ENCODE measurements around the gene ZNF594. TPM values are rescaled to one million over a fixed set of nuclear protein-coding genes. Genes with fewer than 3 reads are reported as not detected.

Gene ZNF594
- total and polyA plus RNA-seq, 10 of the 15 experiments (the other 5 are each of a cell fraction or from before 2014, with no cell fraction given), result 0.98 to 14.3 (median 11.1) TPM

DNA sequence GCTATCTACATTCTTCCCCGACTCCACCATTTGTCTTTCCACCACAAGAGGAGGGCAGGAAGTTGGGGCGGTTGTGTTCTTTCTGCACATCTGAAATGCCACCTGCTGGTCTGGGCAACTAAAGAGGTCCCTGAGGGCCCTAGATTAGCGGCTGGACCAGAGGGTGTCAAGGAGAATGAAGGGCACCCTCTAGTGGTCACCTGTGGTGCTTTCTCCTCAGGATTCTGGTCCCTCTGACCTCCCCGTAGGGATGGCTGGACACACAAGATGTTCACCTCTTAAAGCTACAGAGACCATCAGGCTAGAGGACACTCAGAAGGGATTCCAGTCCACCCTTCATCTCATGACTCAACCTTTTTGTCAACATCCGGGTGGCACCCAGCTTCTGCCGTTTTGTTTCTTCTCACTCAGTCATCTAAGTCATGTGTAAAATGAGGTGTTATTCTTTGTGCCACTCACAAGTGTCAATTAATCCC lies 45.9 kb upstream of the ZNF594 start (continued):
- TF ChIP-seq, protein P1, sequence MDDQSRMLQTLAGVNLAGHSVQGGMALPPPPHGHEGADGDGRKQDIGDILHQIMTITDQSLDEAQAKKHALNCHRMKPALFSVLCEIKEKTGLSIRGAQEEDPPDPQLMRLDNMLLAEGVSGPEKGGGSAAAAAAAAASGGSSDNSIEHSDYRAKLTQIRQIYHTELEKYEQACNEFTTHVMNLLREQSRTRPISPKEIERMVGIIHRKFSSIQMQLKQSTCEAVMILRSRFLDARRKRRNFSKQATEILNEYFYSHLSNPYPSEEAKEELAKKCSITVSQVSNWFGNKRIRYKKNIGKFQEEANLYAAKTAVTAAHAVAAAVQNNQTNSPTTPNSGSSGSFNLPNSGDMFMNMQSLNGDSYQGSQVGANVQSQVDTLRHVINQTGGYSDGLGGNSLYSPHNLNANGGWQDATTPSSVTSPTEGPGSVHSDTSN (IDR thresholded peaks at IDR 0.05; ENCODE audit: insufficient replicate concordance, low read depth, low read length), result no peak
- TF ChIP-seq SIX5 (IDR thresholded peaks at IDR 0.05; ENCODE audit: low read depth, low read length, severe bottlenecking), result no peak
- no peak for TF ChIP-seq SP1 (IDR thresholded peaks at IDR 0.05; ENCODE audit: low read depth, low read length)
- no peak for TF ChIP-seq BRCA1 (IDR thresholded peaks at IDR 0.05; ENCODE audit: low read depth, low read length)
- TF ChIP-seq ATF7 (IDR thresholded peaks at IDR 0.05; ENCODE audit: low read depth), result no peak; the same call in 1 of the 2 replicates
- 0 out of 2 replicates have a peak, but pooled peaks have one; percentile 24 for TF ChIP-seq NFIC (IDR thresholded peaks at IDR 0.05; ENCODE audit: low read depth, low read length)
- TF ChIP-seq, protein P2, sequence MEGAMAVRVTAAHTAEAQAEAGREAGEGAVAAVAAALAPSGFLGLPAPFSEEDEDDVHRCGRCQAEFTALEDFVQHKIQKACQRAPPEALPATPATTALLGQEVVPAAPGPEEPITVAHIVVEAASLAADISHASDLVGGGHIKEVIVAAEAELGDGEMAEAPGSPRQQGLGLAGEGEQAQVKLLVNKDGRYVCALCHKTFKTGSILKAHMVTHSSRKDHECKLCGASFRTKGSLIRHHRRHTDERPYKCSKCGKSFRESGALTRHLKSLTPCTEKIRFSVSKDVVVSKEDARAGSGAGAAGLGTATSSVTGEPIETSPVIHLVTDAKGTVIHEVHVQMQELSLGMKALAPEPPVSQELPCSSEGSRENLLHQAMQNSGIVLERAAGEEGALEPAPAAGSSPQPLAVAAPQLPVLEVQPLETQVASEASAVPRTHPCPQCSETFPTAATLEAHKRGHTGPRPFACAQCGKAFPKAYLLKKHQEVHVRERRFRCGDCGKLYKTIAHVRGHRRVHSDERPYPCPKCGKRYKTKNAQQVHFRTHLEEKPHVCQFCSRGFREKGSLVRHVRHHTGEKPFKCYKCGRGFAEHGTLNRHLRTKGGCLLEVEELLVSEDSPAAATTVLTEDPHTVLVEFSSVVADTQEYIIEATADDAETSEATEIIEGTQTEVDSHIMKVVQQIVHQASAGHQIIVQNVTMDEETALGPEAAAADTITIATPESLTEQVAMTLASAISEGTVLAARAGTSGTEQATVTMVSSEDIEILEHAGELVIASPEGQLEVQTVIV (IDR thresholded peaks at IDR 0.05; ENCODE audit: borderline replicate concordance, partially characterized antibody), result no peak
- no peak for TF ChIP-seq HSF1 (IDR thresholded peaks at IDR 0.05; ENCODE audit: low read depth, low read length)
- TF ChIP-seq KAT2A (conservative IDR thresholded peaks at IDR 0.05; ENCODE audit: control insufficient read depth, low read depth, low read length), result no peak
- TF ChIP-seq POU2F2 (IDR thresholded peaks at IDR 0.05; ENCODE audit: borderline replicate concordance, low read depth, low read length), result peak; percentile 67; the same call in 1 of the 3 replicates
- no peak for TF ChIP-seq NFXL1 (IDR thresholded peaks at IDR 0.05; ENCODE audit: borderline replicate concordance)
- TF ChIP-seq JUNB (IDR thresholded peaks at IDR 0.05), result no peak
- TF ChIP-seq IKZF2 (IDR thresholded peaks at IDR 0.05), result peak; percentile 75 to 77
- no peak for TF ChIP-seq RFX5 (IDR thresholded peaks at IDR 0.05; ENCODE audit: low read depth, low read length)
- TF ChIP-seq, protein P3, sequence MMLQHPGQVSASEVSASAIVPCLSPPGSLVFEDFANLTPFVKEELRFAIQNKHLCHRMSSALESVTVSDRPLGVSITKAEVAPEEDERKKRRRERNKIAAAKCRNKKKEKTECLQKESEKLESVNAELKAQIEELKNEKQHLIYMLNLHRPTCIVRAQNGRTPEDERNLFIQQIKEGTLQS (IDR thresholded peaks at IDR 0.05; ENCODE audit: borderline replicate concordance, extremely low read depth, low read depth, low read length), result peak; percentile 8; the same call in 1 of the 2 replicates
- TF ChIP-seq, protein P4, sequence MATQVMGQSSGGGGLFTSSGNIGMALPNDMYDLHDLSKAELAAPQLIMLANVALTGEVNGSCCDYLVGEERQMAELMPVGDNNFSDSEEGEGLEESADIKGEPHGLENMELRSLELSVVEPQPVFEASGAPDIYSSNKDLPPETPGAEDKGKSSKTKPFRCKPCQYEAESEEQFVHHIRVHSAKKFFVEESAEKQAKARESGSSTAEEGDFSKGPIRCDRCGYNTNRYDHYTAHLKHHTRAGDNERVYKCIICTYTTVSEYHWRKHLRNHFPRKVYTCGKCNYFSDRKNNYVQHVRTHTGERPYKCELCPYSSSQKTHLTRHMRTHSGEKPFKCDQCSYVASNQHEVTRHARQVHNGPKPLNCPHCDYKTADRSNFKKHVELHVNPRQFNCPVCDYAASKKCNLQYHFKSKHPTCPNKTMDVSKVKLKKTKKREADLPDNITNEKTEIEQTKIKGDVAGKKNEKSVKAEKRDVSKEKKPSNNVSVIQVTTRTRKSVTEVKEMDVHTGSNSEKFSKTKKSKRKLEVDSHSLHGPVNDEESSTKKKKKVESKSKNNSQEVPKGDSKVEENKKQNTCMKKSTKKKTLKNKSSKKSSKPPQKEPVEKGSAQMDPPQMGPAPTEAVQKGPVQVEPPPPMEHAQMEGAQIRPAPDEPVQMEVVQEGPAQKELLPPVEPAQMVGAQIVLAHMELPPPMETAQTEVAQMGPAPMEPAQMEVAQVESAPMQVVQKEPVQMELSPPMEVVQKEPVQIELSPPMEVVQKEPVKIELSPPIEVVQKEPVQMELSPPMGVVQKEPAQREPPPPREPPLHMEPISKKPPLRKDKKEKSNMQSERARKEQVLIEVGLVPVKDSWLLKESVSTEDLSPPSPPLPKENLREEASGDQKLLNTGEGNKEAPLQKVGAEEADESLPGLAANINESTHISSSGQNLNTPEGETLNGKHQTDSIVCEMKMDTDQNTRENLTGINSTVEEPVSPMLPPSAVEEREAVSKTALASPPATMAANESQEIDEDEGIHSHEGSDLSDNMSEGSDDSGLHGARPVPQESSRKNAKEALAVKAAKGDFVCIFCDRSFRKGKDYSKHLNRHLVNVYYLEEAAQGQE (IDR thresholded peaks at IDR 0.05; ENCODE audit: low read depth, low read length), result no peak
- peak in 1 of 2 experiments; percentile 56; a peak in 1 of 4 replicates for TF ChIP-seq EP300 (IDR thresholded peaks at IDR 0.05; ENCODE audit: borderline replicate concordance in 1 of 2, control insufficient read depth in 1 of 2, low read depth in 2 of 2, low read length in 2 of 2)
- TF ChIP-seq FOXM1 (IDR thresholded peaks at IDR 0.05; ENCODE audit: low read depth, low read length), result peak; percentile 74; the same call in 1 of the 2 replicates
- no peak for TF ChIP-seq E2F4 (IDR thresholded peaks at IDR 0.05; ENCODE audit: low read depth, low read length)
- TF ChIP-seq SREBF2 (IDR thresholded peaks at IDR 0.05; ENCODE audit: low read length), result no peak

Measured in GM12878 (cell line).